ENCODE results near the gene ERBB4.

The ERBB4 gene

GRCh38 chr2:211455216-211455841, 1083.3 kb downstream of the ERBB4 start:
- TF ChIP-seq, protein P1, sequence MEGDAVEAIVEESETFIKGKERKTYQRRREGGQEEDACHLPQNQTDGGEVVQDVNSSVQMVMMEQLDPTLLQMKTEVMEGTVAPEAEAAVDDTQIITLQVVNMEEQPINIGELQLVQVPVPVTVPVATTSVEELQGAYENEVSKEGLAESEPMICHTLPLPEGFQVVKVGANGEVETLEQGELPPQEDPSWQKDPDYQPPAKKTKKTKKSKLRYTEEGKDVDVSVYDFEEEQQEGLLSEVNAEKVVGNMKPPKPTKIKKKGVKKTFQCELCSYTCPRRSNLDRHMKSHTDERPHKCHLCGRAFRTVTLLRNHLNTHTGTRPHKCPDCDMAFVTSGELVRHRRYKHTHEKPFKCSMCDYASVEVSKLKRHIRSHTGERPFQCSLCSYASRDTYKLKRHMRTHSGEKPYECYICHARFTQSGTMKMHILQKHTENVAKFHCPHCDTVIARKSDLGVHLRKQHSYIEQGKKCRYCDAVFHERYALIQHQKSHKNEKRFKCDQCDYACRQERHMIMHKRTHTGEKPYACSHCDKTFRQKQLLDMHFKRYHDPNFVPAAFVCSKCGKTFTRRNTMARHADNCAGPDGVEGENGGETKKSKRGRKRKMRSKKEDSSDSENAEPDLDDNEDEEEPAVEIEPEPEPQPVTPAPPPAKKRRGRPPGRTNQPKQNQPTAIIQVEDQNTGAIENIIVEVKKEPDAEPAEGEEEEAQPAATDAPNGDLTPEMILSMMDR (conservative IDR thresholded peaks at IDR 0.05): peak; percentile 97
- H3K27ac ChIP-seq: peak overlapping the region; percentile 34; the same call in 1 of the 2 replicates

DNA sequence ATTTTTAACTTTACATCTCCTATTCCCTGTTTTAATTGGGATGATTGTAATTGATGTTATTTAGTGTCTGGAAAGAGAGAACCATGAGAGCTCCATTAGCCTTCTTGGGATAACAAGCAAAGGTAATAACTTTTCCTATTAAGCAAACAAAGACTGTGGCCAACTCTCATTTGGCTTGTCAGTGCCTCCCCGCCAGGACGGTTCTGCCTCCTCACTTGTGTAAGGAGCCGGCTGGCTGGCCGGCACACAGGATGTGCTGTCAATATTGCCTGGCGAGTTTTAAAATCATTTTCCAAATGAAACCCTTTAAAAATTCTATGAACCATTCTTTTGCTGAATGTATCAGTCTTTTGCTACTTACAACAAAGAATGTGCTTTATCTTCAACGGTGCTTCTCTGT, 1083.9 kb downstream of the ERBB4 start:
- H3K27ac ChIP-seq: peak overlapping the region; percentile 34; the same call in 1 of the 2 replicates
- TF ChIP-seq, protein P1 (conservative IDR thresholded peaks at IDR 0.05): no peak

DNA sequence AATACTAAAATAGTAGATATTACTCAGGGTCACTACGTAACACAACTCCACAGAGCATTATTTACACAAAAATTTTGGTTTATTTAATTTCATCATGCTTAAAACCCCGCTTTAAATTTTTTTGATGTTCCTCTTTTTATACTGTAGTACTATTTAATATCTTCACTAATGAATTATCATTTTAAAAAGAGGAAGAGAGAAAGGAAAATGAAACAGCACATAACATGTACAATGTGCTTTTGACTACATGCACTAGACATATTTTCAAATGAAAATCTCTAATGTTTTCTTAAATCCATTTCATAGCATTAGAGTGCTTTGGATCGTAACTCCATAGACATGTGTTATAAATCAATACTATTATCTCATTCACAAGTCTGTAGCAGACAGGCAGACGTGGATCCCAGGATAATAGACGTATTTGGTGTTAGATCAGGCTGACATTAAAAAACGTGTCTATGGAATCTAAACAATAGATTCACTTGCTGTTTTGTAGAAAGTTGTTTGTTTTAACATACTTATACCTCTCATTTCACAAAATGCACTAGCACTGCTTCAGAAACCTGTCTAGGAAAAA, 1085.2 kb downstream of the ERBB4 start:
- TF ChIP-seq, protein P1 (conservative IDR thresholded peaks at IDR 0.05): no peak

DNA sequence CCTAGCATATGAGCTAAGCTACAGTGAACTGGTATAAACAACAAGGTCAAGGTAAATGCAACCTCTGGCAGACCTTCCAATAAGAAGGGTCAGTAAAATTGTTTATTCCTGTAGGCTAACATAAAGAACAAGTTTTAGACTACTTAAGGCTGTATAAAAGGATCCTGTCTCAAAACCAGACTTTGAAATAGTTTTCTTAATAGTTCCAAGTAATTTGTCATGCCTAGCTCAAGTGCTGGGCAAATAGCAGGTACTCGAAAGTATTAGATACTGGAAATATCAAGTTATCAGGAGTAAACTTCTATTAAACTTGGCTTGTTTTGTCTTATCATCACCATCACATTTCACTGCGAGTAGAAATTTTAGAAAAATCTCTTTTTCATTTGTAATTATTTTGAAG, 1087.0 kb downstream of the ERBB4 start:
- TF ChIP-seq, protein P1 (conservative IDR thresholded peaks at IDR 0.05): no peak
- H3K27ac ChIP-seq: no peak overlapping the region

More for the DNA sequence above, 1085.2 kb downstream of the ERBB4 start:
- no peak overlapping the region for H3K27ac ChIP-seq

DNA sequence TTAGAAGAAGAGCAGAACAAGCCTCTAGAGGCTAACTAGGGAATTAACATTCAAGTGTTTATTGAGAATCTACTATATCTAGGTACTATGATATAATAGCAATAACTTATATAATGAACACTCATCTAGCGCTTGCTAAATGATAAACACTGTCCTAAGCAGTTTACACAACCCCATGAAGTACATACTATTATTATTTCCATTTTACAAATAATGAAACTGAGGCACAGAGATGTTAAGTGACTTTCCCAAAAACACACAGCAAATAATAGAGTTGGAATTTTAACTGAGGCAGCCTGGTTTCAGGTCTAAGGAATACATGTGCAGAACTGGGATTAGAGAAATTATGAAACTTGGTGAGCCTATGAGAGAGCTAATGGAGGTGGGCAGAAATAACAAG, 1088.8 kb downstream of the ERBB4 start:
- TF ChIP-seq, protein P1 (conservative IDR thresholded peaks at IDR 0.05): no peak
- no peak overlapping the region for H3K27ac ChIP-seq

- TF ChIP-seq, protein P1 (conservative IDR thresholded peaks at IDR 0.05): no peak
- H3K27ac ChIP-seq: no peak overlapping the region
These were observed 1091.1 kb downstream of the ERBB4 start for GRCh38 chr2:211447548-211447947.

GRCh38 chr2:211440107-211440506, 1098.5 kb downstream of the ERBB4 start:
- TF ChIP-seq, protein P1 (conservative IDR thresholded peaks at IDR 0.05): no peak
- no peak overlapping the region for H3K27ac ChIP-seq

Data from VCaP (cell line).